OCI-LY7 (cell line): ENCODE data around the gene DYNLT5.

Experiments
- CTCF ChIP-seq: fragments of 200-600 bp; sonication (generic); conservative IDR thresholded peaks from 2 replicates; pipeline ENCODE4 v1.5.1; 2014; ENCODE audit warnings: mild to moderate bottlenecking, antibody characterized with exemption, low read length, moderate library complexity, mixed read lengths
- EZH2phosphoT487 ChIP-seq: fragments of 200-600 bp; sonication (generic); IDR thresholded peaks from 2 replicates; pipeline ENCODE4 v1.6.1; 2018; ENCODE audit warnings: low read depth, borderline replicate concordance, mild to moderate bottlenecking, mixed run types, antibody characterized with exemption, low read length, moderate library complexity, mixed read lengths

- TF ChIP-seq CTCF (no peak), EZH2phosphoT487 (no peak)
Observed at GRCh38 chr1:66723985-66724384, 28.3 kb upstream of the DYNLT5 start.
